B cell (primary cell): Measurements from ENCODE around the gene ISM1. TPM values are rescaled to one million over a fixed set of nuclear protein-coding genes. Genes with fewer than 3 reads are reported as not detected.
A peak's percentile ranks its signal among the peaks of the same experiment; 100 is the strongest.

Experiments
- ATAC-seq: fragments of 200-7000 bp; cut with Tn5 transposase; one replicate; pipeline ENCODE4 v1.10.0; 2021; ENCODE audit warnings: low read depth, mild to moderate bottlenecking, moderate number of reproducible peaks, moderate library complexity
- CTCF ChIA-PET: fragments of 350-600 bp; sonication (Branson Sonifier 250); formaldehyde crosslinking; loops from one replicate; lab custom pipeline; 2021; ENCODE audit warnings: antibody characterized with exemption, inconsistent platforms; lab: Charles Lee
- POLR2A ChIA-PET: fragments of 350-600 bp; sonication (Branson Sonifier 250); formaldehyde crosslinking; loops from one replicate; lab custom pipeline; 2021; ENCODE audit warnings: antibody characterized with exemption; lab: Charles Lee
- DNase-seq: peaks from one replicate; pipeline ENCODE4 v3.0.0; 2013
- H2AFZ ChIP-seq: 2 replicates; pipeline ENCODE4 v1.6.1; 2012; ENCODE audit warnings: mild to moderate bottlenecking, low read depth, low read length; ENCODE audit not compliant: insufficient read depth, poor library complexity, severe bottlenecking
- H3K27ac ChIP-seq, 2 donors: 1 replicate in 1 of 2; 2 replicates in 1 of 2; pipeline ENCODE4 v1.5.1; 2012 to 2013; ENCODE audit warnings: low read length in 2 of 2, mild to moderate bottlenecking in 2 of 2, moderate library complexity in 1 of 2
- H3K27me3 ChIP-seq, 4 experiments: fragments of 200-600 bp in 1 of 4; sonication (generic) in 1 of 4; replicated peaks in 1 of 4; 1 replicate in 2 of 4; 2 replicates in 2 of 4; pipeline versions ENCODE4 v1.6.1 to v1.7.0; 2013 to 2016; ENCODE audit warnings: low read length in 3 of 4, mild to moderate bottlenecking in 2 of 4, mixed read lengths in 1 of 4, moderate library complexity in 1 of 4; ENCODE audit not compliant: insufficient read depth in 4 of 4, control insufficient read depth in 3 of 4; ENCODE audit errors: control extremely low read depth in 1 of 4
- H3K36me3 ChIP-seq, 2 experiments: replicated peaks in 1 of 2; 1 replicate in 1 of 2; 2 replicates in 1 of 2; pipeline versions ENCODE4 v1.6.1 to v1.7.1; 2013; ENCODE audit warnings: low read length in 1 of 2; ENCODE audit not compliant: insufficient read depth in 2 of 2, control insufficient read depth in 1 of 2; ENCODE audit errors: control extremely low read depth in 1 of 2, extremely low read depth in 1 of 2
- H3K4me1 ChIP-seq, 2 donors: fragments of 200-600 bp in 1 of 2; sonication (generic) in 1 of 2; 1 replicate in 1 of 2; 2 replicates in 1 of 2; pipeline versions ENCODE4 v1.5.1 to v1.6.1; 2013 to 2017; ENCODE audit warnings: low read length in 2 of 2; ENCODE audit not compliant: control insufficient read depth in 2 of 2, insufficient read depth in 2 of 2
- H3K4me2 ChIP-seq: replicated peaks from 2 replicates; pipeline ENCODE3; 2012; ENCODE audit warnings: mild to moderate bottlenecking, low read depth, low read length; ENCODE audit not compliant: poor library complexity, severe bottlenecking
- H3K4me3 ChIP-seq, 5 experiments: fragments of 200-600 bp in 1 of 5; sonication (generic) in 1 of 5; 1 replicate in 3 of 5; 2 replicates in 2 of 5; pipeline versions ENCODE4 v1.5.1 to v1.7.0; 2011 to 2016; ENCODE audit warnings: low read length in 4 of 5, mild to moderate bottlenecking in 4 of 5, low read depth in 2 of 5, control low read depth in 1 of 5, moderate library complexity in 1 of 5; ENCODE audit not compliant: insufficient read depth in 1 of 5; ENCODE audit errors: control extremely low read depth in 1 of 5, extremely low read depth in 1 of 5
- H3K79me2 ChIP-seq: fragments of 200-600 bp; sonication (generic); one replicate; pipeline ENCODE4 v1.6.0; 2016; ENCODE audit warnings: low read length; ENCODE audit not compliant: control insufficient read depth, insufficient read depth
- H3K9ac ChIP-seq: fragments of 200-600 bp; sonication (generic); 2 replicates; pipeline ENCODE4 v1.6.1; 2017; ENCODE audit warnings: mild to moderate bottlenecking, low read length, moderate library complexity
- H3K9me3 ChIP-seq, 3 donors: one replicate each; pipeline versions ENCODE4 v1.6.1 to v1.7.1; 2013; ENCODE audit warnings: low read length in 2 of 3; ENCODE audit not compliant: control insufficient read depth in 2 of 3, insufficient read depth in 1 of 3; ENCODE audit errors: control extremely low read depth in 1 of 3
- H4K20me1 ChIP-seq: 2 replicates; pipeline ENCODE4 v1.6.0; 2012; ENCODE audit warnings: mild to moderate bottlenecking, low read length; ENCODE audit not compliant: insufficient read depth, control insufficient read depth, poor library complexity, severe bottlenecking
- H3K27ac Mint-ChIP-seq: one replicate; pipeline ENCODE4 v1.8.0; 2021; ENCODE audit warnings: mixed read lengths
- H3K27me3 Mint-ChIP-seq: one replicate; pipeline ENCODE4 v1.8.0; 2021; ENCODE audit warnings: mixed read lengths
- H3K4me1 Mint-ChIP-seq: one replicate; pipeline ENCODE4 v1.8.0; 2021; ENCODE audit warnings: mixed read lengths
- H3K4me3 Mint-ChIP-seq: one replicate; pipeline ENCODE4 v1.8.0; 2021; ENCODE audit warnings: mixed read lengths
- H3K9me3 Mint-ChIP-seq: one replicate; pipeline ENCODE4 v1.8.0; 2022; ENCODE audit warnings: mixed read lengths; ENCODE audit not compliant: insufficient read depth
- CTCF ChIP-seq: fragments of 200-600 bp; IDR thresholded peaks from one replicate; pipeline ENCODE4 v1.8.0; 2022; ENCODE audit warnings: antibody characterized with exemption, mild to moderate bottlenecking
- EZH2 ChIP-seq: IDR thresholded peaks from 2 replicates; pipeline ENCODE4 v1.6.1; 2012; ENCODE audit warnings: borderline replicate concordance, low read depth, mild to moderate bottlenecking, moderate library complexity, low read length; ENCODE audit not compliant: insufficient read depth, poor library complexity, severe bottlenecking
- WGBS: methylation state at CpG from one replicate; pipeline ENCODE4 v1.1.5; 2013; ENCODE audit warnings: missing lambda C conversion rate; ENCODE audit not compliant: insufficient coverage; 5-methylcytosine and 5-hydroxymethylcytosine counted together
- intact Hi-C: fragments of 100-400 bp; cut with micrococcal nuclease; formaldehyde crosslinking; loops from one replicate; pipeline ENCODE4 v1.10.0; 2022
- polyA plus RNA-seq: library from polyadenylated mRNA; depleted of rRNA; stranded (reverse); fragments of >200 nt; gene quantifications from 2 replicates; pipeline ENCODE4 v1.2.3, GENCODE V29; 2012
- total RNA-seq, 2 donors: library from RNA; stranded (reverse); fragments of 120-200 nt in 1 of 2; gene quantifications; 1 replicate in 1 of 2; 2 replicates in 1 of 2; pipeline versions ENCODE4 v1.2.3 to v1.2.4, GENCODE V29; 2013 to 2022

ISM1 gene
- total and polyA plus RNA-seq, 2 donors (not counting 1 experiment from before 2014, with no cell fraction given): not detected

- peaks cover 0 to 2% (median 0%) of the 10 kb centered on the region in 4 experiments for H3K27me3 ChIP-seq
- H3K4me3 ChIP-seq: no peak overlapping the region
- H2AFZ ChIP-seq: no peak overlapping the region
- Mint-ChIP-seq H3K27me3 (peaks cover 7% of the 10 kb centered on the region), H3K4me3 (no peak overlapping the region), H3K4me1 (no peaks in the 10 kb centered on the region), H3K27ac (no peak overlapping the region), H3K9me3 (peaks cover 4% of the 10 kb centered on the region)
- H4K20me1 ChIP-seq: no peaks in the 10 kb centered on the region
- no peak for TF ChIP-seq EZH2
- peak; percentile 34 for TF ChIP-seq CTCF
- no peak overlapping the region for H3K27ac ChIP-seq
- H3K4me2 ChIP-seq: no peak overlapping the region
- ChIA-PET POLR2A (no interaction called here), CTCF (interaction anchor here (1.0 kb wide), 1 partner anchor 8 kb away, joined by 3 read pairs; no protein-coding TSS in a partner anchor)
- H3K79me2 ChIP-seq: no peaks in the 10 kb centered on the region
- ATAC-seq: no peak
- intact Hi-C loops: no loop called here
- 93% methylated on average over 3 of the region's 9 CpGs for WGBS
- no peaks in the 10 kb centered on the region for H3K9me3 ChIP-seq
- H3K4me1 ChIP-seq: no peaks in the 10 kb centered on the region
- DNase-seq: no peak
- H3K36me3 ChIP-seq: no peaks in the 10 kb centered on the region
- H3K9ac ChIP-seq: no peak overlapping the region
Measured at GRCh38 chr20:13302647-13303450, 81.8 kb downstream of the ISM1 start.

- Mint-ChIP-seq H3K27ac (no peak overlapping the region), H3K27me3 (peaks cover 8% of the 10 kb centered on the region), H3K4me1 (no peaks in the 10 kb centered on the region), H3K9me3 (peaks cover 4% of the 10 kb centered on the region), H3K4me3 (no peak overlapping the region)
- Histone ChIP-seq H3K79me2 (no peaks in the 10 kb centered on the region), H3K9ac (no peak overlapping the region), H3K27me3 (peaks cover 0 to 2% (median 0%) of the 10 kb centered on the region in 4 experiments), H3K9me3 (no peaks in the 10 kb centered on the region), H3K36me3 (no peaks in the 10 kb centered on the region), H3K4me3 (no peak overlapping the region), H3K27ac (no peak overlapping the region), H3K4me2 (no peak overlapping the region), H2AFZ (no peak overlapping the region), H3K4me1 (no peaks in the 10 kb centered on the region), H4K20me1 (no peaks in the 10 kb centered on the region)
- intact Hi-C loops: no loop called here
- ChIA-PET CTCF (no interaction called here), POLR2A (no interaction called here)
- TF ChIP-seq CTCF: no peak
- TF ChIP-seq EZH2: no peak
- WGBS: no CpG with 5 or more reads among the region's 6 CpGs
- ATAC-seq (no peak), DNase-seq (no peak)
Measured at GRCh38 chr20:13305284-13305683, 84.2 kb downstream of the ISM1 start.
